ENCODE measurements around the gene ARHGEF4. TPM values are rescaled to one million over a fixed set of nuclear protein-coding genes. Genes with fewer than 3 reads are reported as not detected.

ARHGEF4 gene
- total RNA-seq, 1 experiment from 2014 or later, result 26.6 TPM

DNA sequence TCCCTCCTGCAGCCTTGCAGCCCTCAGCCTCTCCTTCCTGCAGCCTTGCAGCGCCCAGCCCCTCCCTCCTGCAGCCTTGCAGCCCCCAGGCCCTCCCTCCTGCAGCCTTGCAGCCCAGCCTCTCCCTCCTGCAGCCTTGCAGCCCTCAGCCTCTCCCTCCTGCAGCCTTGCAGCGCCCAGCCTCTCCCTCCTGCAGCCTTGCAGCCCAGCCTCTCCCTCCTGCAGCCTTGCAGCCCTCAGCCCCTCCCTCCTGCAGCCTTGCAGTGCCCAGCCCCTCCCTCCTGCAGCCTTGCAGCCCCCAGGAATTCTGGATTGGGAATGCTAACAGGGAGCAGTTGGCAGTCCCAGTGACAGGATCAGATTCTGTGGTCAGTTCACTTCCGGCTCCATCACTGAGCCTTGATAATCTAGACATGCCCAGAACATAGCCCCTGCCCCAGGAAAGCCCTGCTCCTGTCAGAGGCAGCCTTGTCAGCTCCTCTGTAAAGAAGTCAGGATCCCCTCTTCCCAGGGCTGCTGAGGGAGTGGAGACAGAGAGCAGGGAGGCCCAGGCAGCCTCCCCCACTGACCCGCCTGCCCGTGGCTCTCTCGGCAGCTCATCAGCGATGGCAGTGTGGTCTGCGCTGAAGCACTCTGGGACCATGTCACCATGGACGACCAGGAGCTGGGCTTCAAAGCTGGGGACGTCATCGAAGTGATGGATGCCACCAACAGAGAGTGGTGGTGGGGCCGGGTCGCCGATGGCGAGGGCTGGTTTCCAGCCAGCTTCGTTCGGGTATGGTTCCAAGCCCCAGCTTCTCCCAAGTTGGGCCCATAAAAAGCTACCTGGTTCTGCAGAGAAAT is 201.8 kb downstream of the ARHGEF4 start:
- Histone ChIP-seq H3K27me3 (ENCODE audit: insufficient read depth, low read length) (no peaks in the 10 kb centered on the region), H3K9me2 (ENCODE audit: insufficient read depth) (no peaks in the 10 kb centered on the region), H3K36me3 (ENCODE audit: control insufficient read depth in 1 of 2, insufficient read depth in 2 of 2, low read length in 2 of 2) (peaks cover 0 to 2% of the 10 kb centered on the region in 2 experiments; a peak in 1 of 4 replicates), H3K4me1 (ENCODE audit: control insufficient read depth in 1 of 2, insufficient read depth in 2 of 2, low read length in 2 of 2) (0 out of 4 replicates have a peak, but pooled peaks cover 0 to 5% of the 10 kb centered on the region in 2 experiments), H2AFZ (ENCODE audit: low read depth, low read length, poor library complexity, severe bottlenecking) (no peak overlapping the region), H3K4me2 (ENCODE audit: low read length) (no peak overlapping the region), H3K9ac (ENCODE audit: low read length) (no peak overlapping the region), H3K79me2 (ENCODE audit: insufficient read depth, low read length) (no peaks in the 10 kb centered on the region), H3K4me3 (replicated peaks in 1 of 2; ENCODE audit: low read depth in 1 of 2, low read length in 2 of 2) (no peak overlapping the region), H3K9me3 (ENCODE audit: control insufficient read depth in 1 of 2, insufficient read depth in 1 of 2, low read depth in 1 of 2, low read length in 2 of 2) (no peaks in the 10 kb centered on the region), H4K20me1 (ENCODE audit: insufficient read depth) (no peaks in the 10 kb centered on the region), H3K27ac (ENCODE audit: low read depth, low read length) (no peak overlapping the region)
- CTCF ChIA-PET, result no interaction called here
- POLR2A ChIA-PET, result no interaction called here
- TF ChIP-seq ZFX (IDR thresholded peaks at IDR 0.05) (no peak), EZH2phosphoT487 (IDR thresholded peaks at IDR 0.05; ENCODE audit: borderline replicate concordance) (no peak), TCF7L2 (IDR thresholded peaks at IDR 0.05; ENCODE audit: borderline replicate concordance, extremely low read depth, insufficient read depth, insufficient read length) (no peak), JUND (IDR thresholded peaks at IDR 0.05) (no peak), EGR1 (IDR thresholded peaks at IDR 0.05; ENCODE audit: low read depth) (no peak), CBX3 (IDR thresholded peaks at IDR 0.05; ENCODE audit: low read depth) (no peak), MAX (IDR thresholded peaks at IDR 0.05) (no peak), ATF3 (IDR thresholded peaks at IDR 0.05) (no peak), SP1 (IDR thresholded peaks at IDR 0.05; ENCODE audit: low read depth) (no peak), CEBPB (IDR thresholded peaks at IDR 0.05; ENCODE audit: low read depth) (no peak), ZNF274 (IDR thresholded peaks at IDR 0.05; ENCODE audit: low read depth, low read length) (no peak)
- TF ChIP-seq, protein P1, sequence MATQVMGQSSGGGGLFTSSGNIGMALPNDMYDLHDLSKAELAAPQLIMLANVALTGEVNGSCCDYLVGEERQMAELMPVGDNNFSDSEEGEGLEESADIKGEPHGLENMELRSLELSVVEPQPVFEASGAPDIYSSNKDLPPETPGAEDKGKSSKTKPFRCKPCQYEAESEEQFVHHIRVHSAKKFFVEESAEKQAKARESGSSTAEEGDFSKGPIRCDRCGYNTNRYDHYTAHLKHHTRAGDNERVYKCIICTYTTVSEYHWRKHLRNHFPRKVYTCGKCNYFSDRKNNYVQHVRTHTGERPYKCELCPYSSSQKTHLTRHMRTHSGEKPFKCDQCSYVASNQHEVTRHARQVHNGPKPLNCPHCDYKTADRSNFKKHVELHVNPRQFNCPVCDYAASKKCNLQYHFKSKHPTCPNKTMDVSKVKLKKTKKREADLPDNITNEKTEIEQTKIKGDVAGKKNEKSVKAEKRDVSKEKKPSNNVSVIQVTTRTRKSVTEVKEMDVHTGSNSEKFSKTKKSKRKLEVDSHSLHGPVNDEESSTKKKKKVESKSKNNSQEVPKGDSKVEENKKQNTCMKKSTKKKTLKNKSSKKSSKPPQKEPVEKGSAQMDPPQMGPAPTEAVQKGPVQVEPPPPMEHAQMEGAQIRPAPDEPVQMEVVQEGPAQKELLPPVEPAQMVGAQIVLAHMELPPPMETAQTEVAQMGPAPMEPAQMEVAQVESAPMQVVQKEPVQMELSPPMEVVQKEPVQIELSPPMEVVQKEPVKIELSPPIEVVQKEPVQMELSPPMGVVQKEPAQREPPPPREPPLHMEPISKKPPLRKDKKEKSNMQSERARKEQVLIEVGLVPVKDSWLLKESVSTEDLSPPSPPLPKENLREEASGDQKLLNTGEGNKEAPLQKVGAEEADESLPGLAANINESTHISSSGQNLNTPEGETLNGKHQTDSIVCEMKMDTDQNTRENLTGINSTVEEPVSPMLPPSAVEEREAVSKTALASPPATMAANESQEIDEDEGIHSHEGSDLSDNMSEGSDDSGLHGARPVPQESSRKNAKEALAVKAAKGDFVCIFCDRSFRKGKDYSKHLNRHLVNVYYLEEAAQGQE (IDR thresholded peaks at IDR 0.05; ENCODE audit: low read depth), result no peak
- no TSS peak for BruUV-seq (replicated peaks)
- intact Hi-C loops (cut with micrococcal nuclease), result no loop called here
- ATAC-seq (no peak), DNase-seq (ENCODE audit: low read depth, low spot score) (no peak)
- RAD21 ChIA-PET (ENCODE audit: low non-redundant PET in 1 of 2, low total read pairs in 2 of 2, uncharacterized antibody in 2 of 2, unreplicated experiment in 2 of 2), result no interaction called here

Data from HCT116 (cell line).